NCI-H2196 (cell line): ENCODE measurements around the gene TSPY8.
"Not testable (repeated sequence)": the region's sequence is repeated elsewhere in the genome, so short reads cannot be mapped to it uniquely, and the experiment has no call there.

Experiments
- DNase-seq: peaks from one replicate; lab custom pipeline; 2025; ENCODE audit not compliant: unreplicated experiment; lab: John Stamatoyannopoulos, UW

TSPY8 gene, protein sequence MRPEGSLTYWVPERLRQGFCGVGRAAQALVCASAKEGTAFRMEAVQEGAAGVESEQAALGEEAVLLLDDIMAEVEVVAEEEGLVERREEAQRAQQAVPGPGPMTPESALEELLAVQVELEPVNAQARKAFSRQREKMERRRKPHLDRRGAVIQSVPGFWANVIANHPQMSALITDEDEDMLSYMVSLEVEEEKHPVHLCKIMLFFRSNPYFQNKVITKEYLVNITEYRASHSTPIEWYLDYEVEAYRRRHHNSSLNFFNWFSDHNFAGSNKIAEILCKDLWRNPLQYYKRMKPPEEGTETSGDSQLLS

DNA sequence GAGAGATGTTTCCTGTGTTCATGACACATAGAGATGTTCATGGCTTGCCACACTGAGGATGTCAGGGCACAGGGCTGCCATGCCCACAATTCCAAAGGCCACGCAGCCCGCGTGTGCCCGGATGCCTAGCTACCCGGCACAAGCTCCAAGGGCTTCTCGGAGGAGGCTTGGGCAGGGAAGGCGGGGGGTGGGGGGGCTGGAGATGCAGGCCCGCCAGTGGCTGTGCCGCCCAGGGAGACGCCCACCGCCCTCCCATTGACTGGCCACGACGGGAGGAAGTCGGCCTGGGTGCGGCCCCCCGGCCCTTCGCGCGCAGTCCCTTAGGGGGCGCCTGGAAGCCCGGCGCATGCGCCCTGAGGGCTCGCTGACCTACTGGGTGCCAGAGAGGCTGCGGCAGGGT is at the start of gene TSPY8:
TSS of gene TSPY8 (plus strand) at position 301 of the 400 bp plus-strand sequence. CDS start at position 347, 46 bp downstream.
- not testable (repeated sequence) for DNase-seq

DNA sequence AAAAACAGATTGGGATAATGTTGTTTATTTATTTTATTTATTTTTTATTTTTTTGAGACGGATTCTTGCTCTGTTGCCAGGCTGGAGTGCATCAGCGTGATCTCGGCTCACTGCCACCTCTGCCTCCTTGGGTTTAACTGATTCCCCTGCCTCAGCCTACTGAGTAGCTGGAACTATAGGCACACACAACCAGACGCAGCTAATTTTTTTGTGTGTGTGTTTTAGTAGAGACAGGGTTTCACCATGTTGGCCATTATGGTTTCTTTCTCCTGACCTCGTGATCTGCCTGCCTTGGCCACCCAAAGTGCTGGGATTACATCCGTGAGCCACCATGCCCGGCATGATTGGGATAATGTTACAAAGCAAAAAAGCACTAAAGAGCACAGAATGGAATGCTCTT is 36.6 kb upstream of the TSPY8 start:
- DNase-seq = no peak

DNA sequence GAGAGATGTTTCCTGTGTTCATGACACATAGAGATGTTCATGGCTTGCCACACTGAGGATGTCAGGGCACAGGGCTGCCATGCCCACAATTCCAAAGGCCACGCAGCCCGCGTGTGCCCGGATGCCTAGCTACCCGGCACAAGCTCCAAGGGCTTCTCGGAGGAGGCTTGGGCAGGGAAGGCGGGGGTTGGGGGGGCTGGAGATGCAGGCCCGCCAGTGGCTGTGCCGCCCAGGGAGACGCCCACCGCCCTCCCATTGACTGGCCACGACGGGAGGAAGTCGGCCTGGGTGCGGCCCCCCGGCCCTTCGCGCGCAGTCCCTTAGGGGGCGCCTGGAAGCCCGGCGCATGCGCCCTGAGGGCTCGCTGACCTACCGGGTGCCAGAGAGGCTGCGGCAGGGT is 20.4 kb upstream of the TSPY8 start, which contains the start of gene TSPY4:
TSS of gene TSPY4 (plus strand) at position 301 of the 400 bp plus-strand sequence. CDS start at position 347, 46 bp downstream.
- DNase-seq = not testable (repeated sequence)

DNA sequence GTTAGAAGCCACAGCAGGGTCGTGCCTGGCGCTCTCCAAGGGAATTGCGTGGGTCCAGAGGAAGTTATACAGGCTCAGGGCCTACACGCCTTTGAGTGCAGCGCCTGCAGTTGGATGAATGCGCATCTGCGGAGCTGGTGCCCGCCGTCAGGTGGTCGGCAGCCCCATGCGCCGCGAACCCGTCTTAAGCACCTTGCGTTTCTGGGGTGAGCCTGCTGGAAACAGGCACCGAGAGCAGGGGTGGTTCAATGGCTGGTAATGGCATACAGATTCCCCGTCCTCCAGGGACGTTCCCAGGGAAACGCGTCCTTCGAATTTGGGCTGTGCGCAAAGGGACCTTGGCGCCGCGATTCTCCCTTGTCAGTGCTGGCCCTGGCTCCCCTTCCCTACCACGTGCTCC is 38.9 kb downstream of the TSPY8 start:
- not testable (repeated sequence) for DNase-seq

DNA sequence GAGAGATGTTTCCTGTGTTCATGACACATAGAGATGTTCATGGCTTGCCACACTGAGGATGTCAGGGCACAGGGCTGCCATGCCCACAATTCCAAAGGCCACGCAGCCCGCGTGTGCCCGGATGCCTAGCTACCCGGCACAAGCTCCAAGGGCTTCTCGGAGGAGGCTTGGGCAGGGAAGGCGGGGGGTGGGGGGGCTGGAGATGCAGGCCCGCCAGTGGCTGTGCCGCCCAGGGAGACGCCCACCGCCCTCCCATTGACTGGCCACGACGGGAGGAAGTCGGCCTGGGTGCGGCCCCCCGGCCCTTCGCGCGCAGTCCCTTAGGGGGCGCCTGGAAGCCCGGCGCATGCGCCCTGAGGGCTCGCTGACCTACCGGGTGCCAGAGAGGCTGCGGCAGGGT is 40.5 kb downstream of the TSPY8 start, which contains the start of gene TSPY3:
TSS of gene TSPY3 (plus strand) at position 301 of the 400 bp plus-strand sequence. CDS start at position 347, 46 bp downstream.
- DNase-seq = not testable (repeated sequence)
